Measurements from ENCODE around the gene SNAP25.
A peak's percentile ranks its signal among the peaks of the same experiment; 100 is the strongest.

The SNAP25 gene

GRCh38 chr20:10190456-10190855 is 28.2 kb upstream of the SNAP25 start:
- Mint-ChIP-seq H3K9me3 (peaks cover 12% of the 10 kb centered on the region), H3K27ac (no peak overlapping the region), H3K36me3 (peaks cover 1% of the 10 kb centered on the region), H3K4me3 (no peak overlapping the region), H3K4me1 (no peaks in the 10 kb centered on the region), H3K27me3 (peaks cover 5% of the 10 kb centered on the region)
- ATAC-seq (ENCODE audit: low read depth) (no peak), DNase-seq (ENCODE audit: low spot score in 2 of 2) (no peak)

GRCh38 chr20:10192171-10192570 is 26.5 kb upstream of the SNAP25 start:
- Mint-ChIP-seq H3K27me3 (peaks cover 2% of the 10 kb centered on the region), H3K4me1 (no peaks in the 10 kb centered on the region), H3K36me3 (no peaks in the 10 kb centered on the region), H3K27ac (no peak overlapping the region), H3K4me3 (no peak overlapping the region), H3K9me3 (peaks cover 8% of the 10 kb centered on the region)
- ATAC-seq (ENCODE audit: low read depth) (no peak), DNase-seq (ENCODE audit: low spot score in 2 of 2) (no peak)

- DNase-seq (ENCODE audit: low spot score in 2 of 2) (no peak), ATAC-seq (ENCODE audit: low read depth) (no peak)
- Mint-ChIP-seq H3K36me3 (no peaks in the 10 kb centered on the region), H3K9me3 (peaks cover 8% of the 10 kb centered on the region), H3K27me3 (peaks cover 2% of the 10 kb centered on the region), H3K4me1 (no peaks in the 10 kb centered on the region), H3K4me3 (no peak overlapping the region), H3K27ac (no peak overlapping the region)
Observed at GRCh38 chr20:10194166-10194565, 24.5 kb upstream of the SNAP25 start.

GRCh38 chr20:10200330-10200729 is 18.3 kb upstream of the SNAP25 start:
- H3K27ac Mint-ChIP-seq: no peak overlapping the region
- no peaks in the 10 kb centered on the region for H3K36me3 Mint-ChIP-seq
- DNase-seq (ENCODE audit: low spot score in 2 of 2) (no peak), ATAC-seq (ENCODE audit: low read depth) (no peak)
- H3K9me3 Mint-ChIP-seq: peaks cover 1% of the 10 kb centered on the region
- H3K4me3 Mint-ChIP-seq: no peak overlapping the region
- H3K4me1 Mint-ChIP-seq: no peaks in the 10 kb centered on the region
- no peaks in the 10 kb centered on the region for H3K27me3 Mint-ChIP-seq

GRCh38 chr20:10201321-10201870 is 17.2 kb upstream of the SNAP25 start:
- no peak for ATAC-seq (ENCODE audit: low read depth)
- H3K27me3 Mint-ChIP-seq: no peaks in the 10 kb centered on the region
- H3K9me3 Mint-ChIP-seq: peaks cover 1% of the 10 kb centered on the region
- H3K4me3 Mint-ChIP-seq: no peak overlapping the region
- no peak overlapping the region for H3K27ac Mint-ChIP-seq
- H3K4me1 Mint-ChIP-seq: no peaks in the 10 kb centered on the region
- no peak for DNase-seq (ENCODE audit: low spot score in 2 of 2)
- no peaks in the 10 kb centered on the region for H3K36me3 Mint-ChIP-seq

GRCh38 chr20:10209091-10209490 is 9.5 kb upstream of the SNAP25 start:
- Mint-ChIP-seq H3K4me1 (no peaks in the 10 kb centered on the region), H3K27ac (no peak overlapping the region), H3K4me3 (no peak overlapping the region), H3K27me3 (no peaks in the 10 kb centered on the region), H3K36me3 (no peaks in the 10 kb centered on the region), H3K9me3 (peaks cover 1% of the 10 kb centered on the region)
- DNase-seq (ENCODE audit: low spot score in 2 of 2) (no peak), ATAC-seq (ENCODE audit: low read depth) (no peak)

- peaks cover 2% of the 10 kb centered on the region for H3K4me1 Mint-ChIP-seq
- H3K9me3 Mint-ChIP-seq: peaks cover 1% of the 10 kb centered on the region
- DNase-seq (ENCODE audit: low spot score in 2 of 2): no peak
- ATAC-seq (ENCODE audit: low read depth): no peak
- peaks cover 3% of the 10 kb centered on the region for H3K27me3 Mint-ChIP-seq
- no peak overlapping the region for H3K4me3 Mint-ChIP-seq
- no peak overlapping the region for H3K27ac Mint-ChIP-seq
- H3K36me3 Mint-ChIP-seq: peaks cover 1% of the 10 kb centered on the region
Observed at GRCh38 chr20:10213526-10213925, 5.1 kb upstream of the SNAP25 start.

GRCh38 chr20:10216146-10216791 is 2.4 kb upstream of the SNAP25 start:
- ATAC-seq (ENCODE audit: low read depth) (no peak), DNase-seq (ENCODE audit: low spot score in 2 of 2) (no peak)
- H3K4me1 Mint-ChIP-seq: peaks cover 7% of the 10 kb centered on the region
- H3K4me3 Mint-ChIP-seq: no peak overlapping the region
- H3K36me3 Mint-ChIP-seq: peaks cover 4% of the 10 kb centered on the region
- no peak overlapping the region for H3K27ac Mint-ChIP-seq
- H3K9me3 Mint-ChIP-seq: peaks cover 5% of the 10 kb centered on the region
- peaks cover 17% of the 10 kb centered on the region for H3K27me3 Mint-ChIP-seq

GRCh38 chr20:10217721-10218410 is 764 bp upstream of the SNAP25 start:
- Mint-ChIP-seq H3K27ac (no peak overlapping the region), H3K9me3 (peaks cover 5% of the 10 kb centered on the region), H3K36me3 (peaks cover 4% of the 10 kb centered on the region), H3K4me3 (peak overlapping the region; percentile 73), H3K4me1 (peaks cover 7% of the 10 kb centered on the region), H3K27me3 (peaks cover 23% of the 10 kb centered on the region)
- no peak for DNase-seq (ENCODE audit: low spot score in 2 of 2)
- no peak for ATAC-seq (ENCODE audit: low read depth)

- Mint-ChIP-seq H3K4me3 (peak overlapping the region; percentile 66), H3K36me3 (peaks cover 4% of the 10 kb centered on the region), H3K27ac (no peak overlapping the region), H3K9me3 (peaks cover 5% of the 10 kb centered on the region), H3K4me1 (peaks cover 7% of the 10 kb centered on the region), H3K27me3 (peaks cover 25% of the 10 kb centered on the region)
- ATAC-seq (ENCODE audit: low read depth): peak; percentile 47
- peak; percentile 25 to 63 for DNase-seq (ENCODE audit: low spot score in 2 of 2)
Observed at GRCh38 chr20:10219452-10219791, 792 bp downstream of the SNAP25 start.

- peaks cover 4% of the 10 kb centered on the region for H3K36me3 Mint-ChIP-seq
- no peak for DNase-seq (ENCODE audit: low spot score in 2 of 2)
- no peak for ATAC-seq (ENCODE audit: low read depth)
- peaks cover 7% of the 10 kb centered on the region for H3K4me1 Mint-ChIP-seq
- no peak overlapping the region for H3K27ac Mint-ChIP-seq
- no peak overlapping the region for H3K4me3 Mint-ChIP-seq
- H3K9me3 Mint-ChIP-seq: peaks cover 9% of the 10 kb centered on the region
- H3K27me3 Mint-ChIP-seq: peaks cover 30% of the 10 kb centered on the region
Observed at GRCh38 chr20:10219993-10220750, 1.5 kb downstream of the SNAP25 start.

GRCh38 chr20:10221021-10221420 is 2.4 kb downstream of the SNAP25 start:
- peaks cover 30% of the 10 kb centered on the region for H3K27me3 Mint-ChIP-seq
- H3K36me3 Mint-ChIP-seq: peaks cover 4% of the 10 kb centered on the region
- no peak overlapping the region for H3K4me3 Mint-ChIP-seq
- H3K9me3 Mint-ChIP-seq: peaks cover 9% of the 10 kb centered on the region
- no peak for ATAC-seq (ENCODE audit: low read depth)
- H3K27ac Mint-ChIP-seq: no peak overlapping the region
- no peak for DNase-seq (ENCODE audit: low spot score in 2 of 2)
- H3K4me1 Mint-ChIP-seq: peaks cover 7% of the 10 kb centered on the region

GRCh38 chr20:10225439-10226060 is 6.9 kb downstream of the SNAP25 start:
- no peaks in the 10 kb centered on the region for H3K4me1 Mint-ChIP-seq
- H3K27ac Mint-ChIP-seq: no peak overlapping the region
- peaks cover 6% of the 10 kb centered on the region for H3K9me3 Mint-ChIP-seq
- ATAC-seq (ENCODE audit: low read depth) (no peak), DNase-seq (ENCODE audit: low spot score in 2 of 2) (no peak)
- H3K4me3 Mint-ChIP-seq: no peak overlapping the region
- H3K27me3 Mint-ChIP-seq: peaks cover 17% of the 10 kb centered on the region
- no peaks in the 10 kb centered on the region for H3K36me3 Mint-ChIP-seq

- Mint-ChIP-seq H3K4me1 (no peaks in the 10 kb centered on the region), H3K27me3 (peaks cover 6% of the 10 kb centered on the region), H3K9me3 (peaks cover 6% of the 10 kb centered on the region), H3K27ac (no peak overlapping the region), H3K36me3 (no peaks in the 10 kb centered on the region), H3K4me3 (no peak overlapping the region)
- no peak for DNase-seq (ENCODE audit: low spot score in 2 of 2)
- no peak for ATAC-seq (ENCODE audit: low read depth)
Observed at GRCh38 chr20:10228330-10228729, 9.7 kb downstream of the SNAP25 start.

All from memory B cell (primary cell).